ENCODE data around the gene MPP4. TPM values are rescaled to one million over a fixed set of nuclear protein-coding genes. Genes with fewer than 3 reads are reported as not detected.

Gene MPP4
- total RNA-seq, 5 donors from 2014 or later (not counting 1 experiment from before 2014, with no cell fraction given), result 0.13 TPM; not detected in 4

- Mint-ChIP-seq H3K9me3 (no peaks in the 10 kb centered on the region), H3K27me3 (peaks cover 7 to 11% of the 10 kb centered on the region in 2 donors), H3K27ac (no peak overlapping the region), H3K36me3 (no peaks in the 10 kb centered on the region), H3K4me3 (no peak overlapping the region), H3K4me1 (no peaks in the 10 kb centered on the region)
- peaks cover 0 to 9% of the 10 kb centered on the region in 2 experiments for H3K27me3 ChIP-seq (replicated peaks in 1 of 2; ENCODE audit: control insufficient read depth in 2 of 2, extremely low read depth in 1 of 2, insufficient read depth in 2 of 2, low read length in 1 of 2)
- H3K27ac ChIP-seq (ENCODE audit: low read length), result no peak overlapping the region
- no peaks in the 10 kb centered on the region for H3K9me3 ChIP-seq
- ATAC-seq (replicated peaks in 1 of 4) (peak in 2 of 4 experiments; percentile 51 to 56), DNase-seq (peak in 27 of 35 experiments; percentile 2 to 63 (median 27))
- H3K4me1 ChIP-seq (ENCODE audit: control insufficient read depth in 1 of 2, extremely low read depth in 1 of 2, insufficient read depth in 2 of 2, low read length in 2 of 2), result peaks cover 0 to 9% of the 10 kb centered on the region in 2 experiments
- H3K36me3 ChIP-seq (ENCODE audit: control insufficient read depth in 2 of 2, extremely low read depth in 1 of 2, insufficient read depth in 1 of 2, low read length in 1 of 2), result no peaks in the 10 kb centered on the region
- H3K4me3 ChIP-seq (ENCODE audit: control insufficient read depth in 1 of 2, extremely low read depth in 1 of 2, low read length in 1 of 2), result no peak overlapping the region
- POLR2A ChIA-PET, result no interaction called here
- CTCF ChIA-PET, result no interaction called here
- 62% methylated on average over 6 of the region's 11 CpGs for WGBS (ENCODE audit: insufficient coverage)
These were observed 42.3 kb downstream of the MPP4 start for GRCh38 chr2:201656102-201656501.

GRCh38 chr2:201654616-201655384, 43.6 kb downstream of the MPP4 start:
- H3K27me3 Mint-ChIP-seq, result peaks cover 7 to 11% of the 10 kb centered on the region in 2 donors

GRCh38 chr2:201653221-201653620, 45.2 kb downstream of the MPP4 start:
- ChIA-PET POLR2A (interaction anchor here (0.6 to 0.7 kb wide), 3 partner anchors 198 to 835 kb away, joined by 3 read pairs; no protein-coding TSS in a partner anchor), CTCF (interaction anchor here in 1 of 2 donors (1.6 kb wide), 1 partner anchor 9 kb away, joined by 4 read pairs; no protein-coding TSS in a partner anchor)
- Histone ChIP-seq H3K27ac (ENCODE audit: low read length) (no peak overlapping the region), H3K4me3 (ENCODE audit: control insufficient read depth in 1 of 2, extremely low read depth in 1 of 2, low read length in 1 of 2) (no peak overlapping the region), H3K36me3 (ENCODE audit: control insufficient read depth in 2 of 2, extremely low read depth in 1 of 2, insufficient read depth in 1 of 2, low read length in 1 of 2) (no peaks in the 10 kb centered on the region), H3K27me3 (replicated peaks in 1 of 2; ENCODE audit: control insufficient read depth in 2 of 2, extremely low read depth in 1 of 2, insufficient read depth in 2 of 2, low read length in 1 of 2) (peaks cover 0 to 9% of the 10 kb centered on the region in 2 experiments), H3K4me1 (ENCODE audit: control insufficient read depth in 1 of 2, extremely low read depth in 1 of 2, insufficient read depth in 2 of 2, low read length in 2 of 2) (peaks cover 0 to 9% of the 10 kb centered on the region in 2 experiments), H3K9me3 (no peaks in the 10 kb centered on the region)
- Mint-ChIP-seq H3K27ac (no peak overlapping the region), H3K27me3 (peaks cover 7 to 11% of the 10 kb centered on the region in 2 donors), H3K4me1 (no peaks in the 10 kb centered on the region), H3K4me3 (no peak overlapping the region), H3K36me3 (no peaks in the 10 kb centered on the region), H3K9me3 (no peaks in the 10 kb centered on the region)
- DNase-seq, result no peak
- ATAC-seq (replicated peaks in 1 of 4), result no peak
- no CpG with 5 or more reads among the region's 6 CpGs for WGBS (ENCODE audit: insufficient coverage)

More at GRCh38 chr2:201654616-201655384, 43.6 kb downstream of the MPP4 start:
- Histone ChIP-seq H3K36me3 (ENCODE audit: control insufficient read depth in 2 of 2, extremely low read depth in 1 of 2, insufficient read depth in 1 of 2, low read length in 1 of 2) (no peaks in the 10 kb centered on the region), H3K4me3 (ENCODE audit: control insufficient read depth in 1 of 2, extremely low read depth in 1 of 2, low read length in 1 of 2) (no peak overlapping the region), H3K27me3 (replicated peaks in 1 of 2; ENCODE audit: control insufficient read depth in 2 of 2, extremely low read depth in 1 of 2, insufficient read depth in 2 of 2, low read length in 1 of 2) (peaks cover 0 to 9% of the 10 kb centered on the region in 2 experiments), H3K4me1 (ENCODE audit: control insufficient read depth in 1 of 2, extremely low read depth in 1 of 2, insufficient read depth in 2 of 2, low read length in 2 of 2) (peaks cover 0 to 9% of the 10 kb centered on the region in 2 experiments), H3K27ac (ENCODE audit: low read length) (no peak overlapping the region), H3K9me3 (no peaks in the 10 kb centered on the region)
- CTCF ChIA-PET, result interaction anchor here in 1 of 2 donors (1.6 kb wide), 1 partner anchor 10 kb away, joined by 4 read pairs; no protein-coding TSS in a partner anchor
- DNase-seq, result no peak
- Mint-ChIP-seq H3K4me3 (no peak overlapping the region), H3K27ac (no peak overlapping the region), H3K9me3 (no peaks in the 10 kb centered on the region), H3K36me3 (no peaks in the 10 kb centered on the region), H3K4me1 (no peaks in the 10 kb centered on the region)
- WGBS (ENCODE audit: insufficient coverage), result 79% methylated on average over 4 of the region's 5 CpGs
- no peak for ATAC-seq (replicated peaks in 1 of 4)
- POLR2A ChIA-PET, result no interaction called here

GRCh38 chr2:201649442-201649841, 49.0 kb downstream of the MPP4 start:
- 100% methylated on average over 1 of the region's 2 CpGs for WGBS (ENCODE audit: insufficient coverage)
- H3K4me1 Mint-ChIP-seq, result peaks cover 0 to 1% (median 0%) of the 10 kb centered on the region in 3 donors
- no peaks in the 10 kb centered on the region for H3K9me3 Mint-ChIP-seq
- POLR2A ChIA-PET, result no interaction called here
- Histone ChIP-seq H3K36me3 (ENCODE audit: control insufficient read depth in 2 of 2, extremely low read depth in 1 of 2, insufficient read depth in 1 of 2, low read length in 1 of 2) (no peaks in the 10 kb centered on the region), H3K27ac (ENCODE audit: low read length) (no peak overlapping the region), H3K4me1 (ENCODE audit: control insufficient read depth in 1 of 2, extremely low read depth in 1 of 2, insufficient read depth in 2 of 2, low read length in 2 of 2) (no peaks in the 10 kb centered on the region), H3K9me3 (no peaks in the 10 kb centered on the region), H3K4me3 (ENCODE audit: control insufficient read depth in 1 of 2, extremely low read depth in 1 of 2, low read length in 1 of 2) (no peak overlapping the region), H3K27me3 (replicated peaks in 1 of 2; ENCODE audit: control insufficient read depth in 2 of 2, extremely low read depth in 1 of 2, insufficient read depth in 2 of 2, low read length in 1 of 2) (peaks cover 0 to 9% of the 10 kb centered on the region in 2 experiments)
- H3K4me3 Mint-ChIP-seq, result no peak overlapping the region
- CTCF ChIA-PET, result no interaction called here
- H3K36me3 Mint-ChIP-seq, result no peaks in the 10 kb centered on the region
- DNase-seq, result no peak
- ATAC-seq (replicated peaks in 1 of 4), result no peak
- H3K27me3 Mint-ChIP-seq, result peaks cover 7 to 11% of the 10 kb centered on the region in 2 donors
- H3K27ac Mint-ChIP-seq, result no peak overlapping the region

- POLR2A ChIA-PET, result no interaction called here
- Histone ChIP-seq H3K9me3 (no peaks in the 10 kb centered on the region), H3K27ac (ENCODE audit: low read length) (no peak overlapping the region), H3K4me1 (ENCODE audit: control insufficient read depth in 1 of 2, extremely low read depth in 1 of 2, insufficient read depth in 2 of 2, low read length in 2 of 2) (peaks cover 3 to 4% of the 10 kb centered on the region in 2 experiments), H3K4me3 (ENCODE audit: control insufficient read depth in 1 of 2, extremely low read depth in 1 of 2, low read length in 1 of 2) (no peak overlapping the region), H3K36me3 (ENCODE audit: control insufficient read depth in 2 of 2, extremely low read depth in 1 of 2, insufficient read depth in 1 of 2, low read length in 1 of 2) (no peaks in the 10 kb centered on the region), H3K27me3 (replicated peaks in 1 of 2; ENCODE audit: control insufficient read depth in 2 of 2, extremely low read depth in 1 of 2, insufficient read depth in 2 of 2, low read length in 1 of 2) (peaks cover 0 to 7% of the 10 kb centered on the region in 2 experiments)
- ATAC-seq (replicated peaks in 1 of 4) (no peak), DNase-seq (no peak)
- no peaks in the 10 kb centered on the region for H3K9me3 Mint-ChIP-seq
- peaks cover 1 to 2% of the 10 kb centered on the region in 2 donors for H3K27me3 Mint-ChIP-seq
- H3K4me3 Mint-ChIP-seq, result no peak overlapping the region
- no peak overlapping the region for H3K27ac Mint-ChIP-seq
- peaks cover 4 to 7% (median 7%) of the 10 kb centered on the region in 3 donors for H3K4me1 Mint-ChIP-seq
- no peaks in the 10 kb centered on the region for H3K36me3 Mint-ChIP-seq
- WGBS (ENCODE audit: insufficient coverage), result 100% methylated on average over 1 of the region's 5 CpGs
- CTCF ChIA-PET, result no interaction called here
These were observed 51.0 kb downstream of the MPP4 start for GRCh38 chr2:201647431-201647830.

GRCh38 chr2:201644001-201644400, 54.4 kb downstream of the MPP4 start:
- ChIA-PET CTCF (interaction anchor here in 1 of 2 donors (1.6 kb wide), 1 partner anchor 10 kb away, joined by 4 read pairs; no protein-coding TSS in a partner anchor), POLR2A (interaction anchor here in 1 of 2 donors (0.5 kb wide), 1 partner anchor 237 kb away, joined by 4 read pairs; no protein-coding TSS in a partner anchor)
- H3K4me3 ChIP-seq (ENCODE audit: control insufficient read depth in 1 of 2, extremely low read depth in 1 of 2, low read length in 1 of 2), result no peak overlapping the region
- no peaks in the 10 kb centered on the region for H3K9me3 ChIP-seq
- no peak overlapping the region for H3K27ac ChIP-seq (ENCODE audit: low read length)
- Mint-ChIP-seq H3K9me3 (no peaks in the 10 kb centered on the region), H3K27ac (no peak overlapping the region), H3K4me1 (peaks cover 11 to 13% (median 13%) of the 10 kb centered on the region in 3 donors), H3K36me3 (no peaks in the 10 kb centered on the region), H3K27me3 (no peaks in the 10 kb centered on the region), H3K4me3 (peak overlapping the region; percentile 90 to 93 (median 92))
- no peak for DNase-seq
- no peaks in the 10 kb centered on the region for H3K27me3 ChIP-seq (replicated peaks in 1 of 2; ENCODE audit: control insufficient read depth in 2 of 2, extremely low read depth in 1 of 2, insufficient read depth in 2 of 2, low read length in 1 of 2)
- H3K4me1 ChIP-seq (ENCODE audit: control insufficient read depth in 1 of 2, extremely low read depth in 1 of 2, insufficient read depth in 2 of 2, low read length in 2 of 2), result peaks cover 4 to 5% of the 10 kb centered on the region in 2 experiments
- no peak for ATAC-seq (replicated peaks in 1 of 4)
- H3K36me3 ChIP-seq (ENCODE audit: control insufficient read depth in 2 of 2, extremely low read depth in 1 of 2, insufficient read depth in 1 of 2, low read length in 1 of 2), result no peaks in the 10 kb centered on the region
- WGBS (ENCODE audit: insufficient coverage), result 100% methylated on average over 3 of the region's 8 CpGs

Data from T-cell (primary cell).